ENCODE measurements around the gene SLC48A1.

DNA sequence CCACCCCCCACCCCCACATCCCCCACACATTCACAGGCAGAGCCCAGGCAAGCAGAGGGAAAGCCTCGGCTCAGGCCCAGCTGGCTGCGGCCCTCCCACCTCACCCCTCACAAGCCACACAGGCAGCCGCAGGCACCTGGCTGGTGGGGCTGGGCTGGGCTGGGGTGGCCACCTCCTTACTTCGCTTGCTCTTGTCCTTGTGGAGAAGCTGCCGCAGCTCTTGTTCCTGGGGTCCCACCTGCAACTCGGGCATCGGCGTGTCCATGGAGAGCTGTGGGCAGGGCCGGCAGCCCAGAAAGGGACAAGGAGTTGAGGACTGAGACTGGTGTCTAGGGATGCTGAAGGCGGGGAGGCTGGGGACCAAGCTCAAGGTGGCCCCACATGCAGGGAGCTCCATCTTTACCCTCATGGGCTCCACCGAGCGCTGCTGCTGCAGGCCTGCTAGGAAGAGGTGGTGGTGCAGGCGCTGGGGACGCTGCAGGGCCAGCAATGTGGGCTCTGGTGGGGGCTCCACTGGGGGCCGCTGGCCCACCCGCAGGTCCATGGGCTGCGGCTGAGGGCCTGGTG lies 25.4 kb downstream of the SLC48A1 start:
- TF ChIP-seq, protein P1, sequence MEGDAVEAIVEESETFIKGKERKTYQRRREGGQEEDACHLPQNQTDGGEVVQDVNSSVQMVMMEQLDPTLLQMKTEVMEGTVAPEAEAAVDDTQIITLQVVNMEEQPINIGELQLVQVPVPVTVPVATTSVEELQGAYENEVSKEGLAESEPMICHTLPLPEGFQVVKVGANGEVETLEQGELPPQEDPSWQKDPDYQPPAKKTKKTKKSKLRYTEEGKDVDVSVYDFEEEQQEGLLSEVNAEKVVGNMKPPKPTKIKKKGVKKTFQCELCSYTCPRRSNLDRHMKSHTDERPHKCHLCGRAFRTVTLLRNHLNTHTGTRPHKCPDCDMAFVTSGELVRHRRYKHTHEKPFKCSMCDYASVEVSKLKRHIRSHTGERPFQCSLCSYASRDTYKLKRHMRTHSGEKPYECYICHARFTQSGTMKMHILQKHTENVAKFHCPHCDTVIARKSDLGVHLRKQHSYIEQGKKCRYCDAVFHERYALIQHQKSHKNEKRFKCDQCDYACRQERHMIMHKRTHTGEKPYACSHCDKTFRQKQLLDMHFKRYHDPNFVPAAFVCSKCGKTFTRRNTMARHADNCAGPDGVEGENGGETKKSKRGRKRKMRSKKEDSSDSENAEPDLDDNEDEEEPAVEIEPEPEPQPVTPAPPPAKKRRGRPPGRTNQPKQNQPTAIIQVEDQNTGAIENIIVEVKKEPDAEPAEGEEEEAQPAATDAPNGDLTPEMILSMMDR (conservative IDR thresholded peaks at IDR 0.05 in 1 of 2, IDR thresholded peaks at IDR 0.05 in 1 of 2; ENCODE audit: low read depth in 1 of 2, low read length in 2 of 2): no peak
- no peak for TF ChIP-seq EZH2 (IDR thresholded peaks at IDR 0.05; ENCODE audit: low read length, missing control alignments)
